Heart right ventricle (tissue), 16 donors: Measurements from ENCODE around the gene C1orf105. TPM values are rescaled to one million over a fixed set of nuclear protein-coding genes. Genes with fewer than 3 reads are reported as not detected.
A peak's percentile ranks its signal among the peaks of the same experiment; 100 is the strongest.

Experiments
- ATAC-seq, 8 donors: fragments of 200-7000 bp; cut with Tn5 transposase; one replicate each; pipeline ENCODE4 v1.9.1; 2020; ENCODE audit warnings: mild to moderate bottlenecking in 8 of 8, moderate library complexity in 8 of 8, moderate number of reproducible peaks in 1 of 8
- DNase-seq, 2 donors: peaks; one replicate each; pipeline ENCODE4 v3.0.0-alpha.2; 2020
- H3K27ac ChIP-seq, 10 donors: fragments of 200-600 bp; sonication (generic) in 2 of 10; one replicate each; pipeline versions ENCODE4 v1.5.0 to v1.8.0; 2020 to 2022; ENCODE audit warnings: mild to moderate bottlenecking in 3 of 10
- H3K27me3 ChIP-seq, 7 donors: fragments of 200-600 bp; one replicate each; pipeline ENCODE4 v1.8.0; 2021 to 2022; ENCODE audit warnings: mild to moderate bottlenecking in 2 of 7
- H3K36me3 ChIP-seq, 9 donors: fragments of 200-600 bp; sonication (generic) in 1 of 9; one replicate each; pipeline versions ENCODE4 v1.5.0 to v1.8.0; 2020 to 2022; ENCODE audit warnings: mild to moderate bottlenecking in 2 of 9
- H3K4me1 ChIP-seq, 9 donors: fragments of 200-600 bp; sonication (generic) in 1 of 9; one replicate each; pipeline versions ENCODE4 v1.5.0 to v1.8.0; 2020 to 2022; ENCODE audit warnings: mild to moderate bottlenecking in 4 of 9
- H3K4me3 ChIP-seq, 10 donors: fragments of 200-600 bp; sonication (generic) in 2 of 10; one replicate each; pipeline versions ENCODE4 v1.5.0 to v1.8.0; 2020 to 2022; ENCODE audit warnings: mild to moderate bottlenecking in 7 of 10, moderate library complexity in 2 of 10
- H3K9me3 ChIP-seq, 11 donors: fragments of 200-600 bp in 10 of 11; sonication (generic) in 2 of 11; one replicate each; pipeline versions ENCODE4 v1.5.0 to v1.8.0; 2013 to 2022; ENCODE audit warnings: mild to moderate bottlenecking in 2 of 11, control low read depth in 1 of 11, moderate library complexity in 1 of 11
- WGBS, 2 donors: extraction: QIAGEN DNeasy Blood & Tissue Kit; methylation state at CpG; one replicate each; pipeline ENCODE4 v1.1.7; 2013; ENCODE audit warnings: inconsistent platforms in 1 of 2; 5-methylcytosine and 5-hydroxymethylcytosine counted together
- intact Hi-C, 10 donors: fragments of 100-400 bp; cut with DNase I; formaldehyde crosslinking; loops; one replicate each; pipeline versions ENCODE4 v1.11.1 to v1.14.2; 2022
- polyA plus RNA-seq, 2 donors: library from polyadenylated mRNA; stranded (reverse); fragments of 200-250 nt; gene quantifications; one replicate each; pipeline ENCODE4 v1.2.3, GENCODE V29; 2013
- total RNA-seq, 10 donors: library from RNA; stranded (reverse); fragmentation: NEBNext Ultra II Directional in 3 of 10; extraction: Animal tissue kit (Norgen Biotek cat#: 25700) in 3 of 10; gene quantifications; one replicate each; pipeline versions ENCODE4 v1.2.1 to v1.2.4, GENCODE V29; 2021 to 2023
- TF ChIP-seq, protein P1 (sequence below), 9 donors: fragments of 200-600 bp; sonication (generic) in 2 of 9; IDR thresholded peaks; one replicate each; pipeline versions ENCODE4 v1.5.0 to v1.8.0; 2021 to 2022; ENCODE audit warnings: antibody characterized with exemption in 9 of 9, mild to moderate bottlenecking in 5 of 9, moderate library complexity in 1 of 9
- donor health status: Arrhythmogenic right ventricular cardiomyopathy.
- donor health status: ischemic (EF 13 %, LVEDD 7.1; RV severe dilation, severe dysfunction).
- donor health status: healthy with polysubstance abuse.
- donor health status: DM: no; HTN: yes; CAD: no.
- donor health status: DM: no; HTN: no; CAD: no.
- donor health status: ischemic (EF 25% LVEDD 6.9; RV normal size, moderate dysfunction).
- donor health status: ischemic (EF 25% LVEDD 5.7; RV mildly dilated, moderate dysfunction).
- donor health status: healthy.
- donor health status: DM: yes; HTN: yes; CAD: no.
- donor health status: Ischemic cardiomyopathy.
- donor health status: ischemic (EF 35%, LVEDD 5.7; RV mildly dilated, moderate dysfunction).
- donor health status: nonischemic (EF 11% LVEDD 7.7; RV severe dilation, severe dysfunction).
- donor health status: DM: yes; HTN: yes; CAD: no.
- donor health status: PGD.
- donor health status: ischemic (EF 29% LVEDD 5.4; RV normal size, mild dysfunction).
- donor health status: nonischemic (EF 23%, LVEDD 6.1; RV moderate dilation, normal function).

The C1orf105 gene
- total and polyA plus RNA-seq, 12 donors: 1.1 to 52.7 (median 8.6) TPM

DNA sequence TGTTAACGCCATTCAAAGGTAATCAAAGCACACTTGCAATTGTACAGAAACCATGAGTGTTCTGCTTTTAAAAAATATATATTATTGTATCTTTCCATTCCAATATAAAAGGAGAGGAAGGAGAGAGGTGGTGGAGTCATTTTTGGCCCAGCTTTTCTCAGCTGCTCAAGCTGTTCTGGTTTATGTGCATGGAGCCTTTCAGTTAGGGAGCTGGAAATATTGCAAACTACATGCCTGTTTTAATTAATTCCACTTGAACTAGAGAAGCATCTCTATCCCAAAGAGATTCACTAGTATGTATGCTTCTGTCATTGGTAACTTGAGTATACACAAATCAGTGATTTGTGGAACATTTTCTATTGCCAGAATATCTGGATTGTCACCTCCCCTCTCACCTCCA lies 28.5 kb upstream of the C1orf105 start:
- Histone ChIP-seq H3K36me3 (no peaks in the 10 kb centered on the region), H3K27me3 (no peaks in the 10 kb centered on the region), H3K27ac (peak overlapping the region in 2 of 10 donors; percentile 78 to 79), H3K9me3 (no peaks in the 10 kb centered on the region), H3K4me3 (no peak overlapping the region), H3K4me1 (peaks cover 4 to 59% (median 32%) of the 10 kb centered on the region in 9 donors)
- TF ChIP-seq, protein P1, sequence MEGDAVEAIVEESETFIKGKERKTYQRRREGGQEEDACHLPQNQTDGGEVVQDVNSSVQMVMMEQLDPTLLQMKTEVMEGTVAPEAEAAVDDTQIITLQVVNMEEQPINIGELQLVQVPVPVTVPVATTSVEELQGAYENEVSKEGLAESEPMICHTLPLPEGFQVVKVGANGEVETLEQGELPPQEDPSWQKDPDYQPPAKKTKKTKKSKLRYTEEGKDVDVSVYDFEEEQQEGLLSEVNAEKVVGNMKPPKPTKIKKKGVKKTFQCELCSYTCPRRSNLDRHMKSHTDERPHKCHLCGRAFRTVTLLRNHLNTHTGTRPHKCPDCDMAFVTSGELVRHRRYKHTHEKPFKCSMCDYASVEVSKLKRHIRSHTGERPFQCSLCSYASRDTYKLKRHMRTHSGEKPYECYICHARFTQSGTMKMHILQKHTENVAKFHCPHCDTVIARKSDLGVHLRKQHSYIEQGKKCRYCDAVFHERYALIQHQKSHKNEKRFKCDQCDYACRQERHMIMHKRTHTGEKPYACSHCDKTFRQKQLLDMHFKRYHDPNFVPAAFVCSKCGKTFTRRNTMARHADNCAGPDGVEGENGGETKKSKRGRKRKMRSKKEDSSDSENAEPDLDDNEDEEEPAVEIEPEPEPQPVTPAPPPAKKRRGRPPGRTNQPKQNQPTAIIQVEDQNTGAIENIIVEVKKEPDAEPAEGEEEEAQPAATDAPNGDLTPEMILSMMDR (IDR thresholded peaks at IDR 0.05): no peak
- 94 to 95% methylated on average over 1 of the region's 1 CpG for WGBS, 2 donors
- DNase-seq (no peak), ATAC-seq (no peak)
- intact Hi-C loops: loop anchor here in 4 of 10 donors (10.0 kb wide), 3 partner anchors 47 to 247 kb away; no protein-coding TSS in a partner anchor

DNA sequence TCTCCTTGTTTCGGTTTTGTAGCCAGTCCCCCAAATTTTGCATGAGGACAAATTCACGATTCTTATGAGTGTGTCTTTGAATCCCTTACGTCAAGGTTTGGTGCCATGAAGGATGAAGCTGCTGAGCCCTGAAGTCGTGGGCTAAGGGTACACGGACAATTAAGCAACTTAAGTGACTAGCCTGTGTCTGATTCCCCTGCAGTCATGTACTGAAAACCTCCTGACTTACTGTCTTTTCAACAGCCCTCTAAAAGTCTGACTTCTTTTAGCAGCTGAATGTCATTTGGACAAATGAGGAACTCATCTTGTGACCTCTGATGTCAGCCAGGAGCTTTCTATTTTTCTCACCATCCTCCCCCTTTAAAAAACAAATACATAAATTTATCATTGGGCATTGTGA lies 27.1 kb upstream of the C1orf105 start:
- 78 to 79% methylated on average over 5 of the region's 5 CpGs for WGBS, 2 donors
- Histone ChIP-seq H3K36me3 (no peaks in the 10 kb centered on the region), H3K27ac (peak overlapping the region in 6 of 10 donors; percentile 46 to 80 (median 64)), H3K9me3 (no peaks in the 10 kb centered on the region), H3K4me1 (peaks cover 4 to 73% (median 39%) of the 10 kb centered on the region in 9 donors), H3K27me3 (no peaks in the 10 kb centered on the region), H3K4me3 (no peak overlapping the region)
- TF ChIP-seq, protein P1 (IDR thresholded peaks at IDR 0.05): no peak
- DNase-seq (no peak), ATAC-seq (peak in 5 of 8 donors; percentile 18 to 38 (median 22))
- intact Hi-C loops: loop anchor here in 4 of 10 donors (10.0 kb wide), 3 partner anchors 49 to 249 kb away; no protein-coding TSS in a partner anchor

DNA sequence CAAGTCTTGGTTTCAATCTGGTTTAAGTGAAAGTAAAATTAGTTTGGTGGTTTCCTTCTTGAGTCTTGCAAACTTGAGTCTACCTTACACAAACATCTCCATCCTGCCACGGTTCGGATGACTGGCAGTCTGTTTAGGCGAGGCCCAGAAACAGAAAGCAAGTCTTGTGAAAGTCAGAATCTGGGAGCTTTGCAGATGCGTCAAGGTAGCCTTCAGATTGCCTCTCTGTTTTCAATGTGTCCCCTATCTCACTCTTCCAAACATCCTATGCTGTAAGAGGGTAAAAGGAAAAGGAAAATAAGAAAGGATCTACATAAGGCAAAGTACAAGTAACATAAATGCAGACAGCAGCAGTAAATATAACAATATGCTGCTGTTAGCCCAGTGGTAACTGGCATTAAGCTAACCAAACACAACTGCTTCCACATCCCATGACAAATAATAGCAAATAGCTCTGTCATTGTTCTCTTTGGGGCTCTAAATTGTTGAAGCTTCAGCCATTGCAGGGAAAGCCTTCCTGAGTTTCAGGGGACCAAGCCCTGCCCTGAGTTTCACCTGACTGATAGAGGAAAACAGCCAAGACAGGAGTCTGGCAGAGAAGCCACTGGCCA lies 26.2 kb upstream of the C1orf105 start:
- Histone ChIP-seq H3K36me3 (no peaks in the 10 kb centered on the region), H3K9me3 (no peaks in the 10 kb centered on the region), H3K4me3 (no peak overlapping the region), H3K27ac (peak overlapping the region in 7 of 10 donors; percentile 35 to 80 (median 61)), H3K27me3 (no peaks in the 10 kb centered on the region), H3K4me1 (peaks cover 4 to 82% (median 48%) of the 10 kb centered on the region in 9 donors)
- intact Hi-C loops: loop anchor here in 4 of 10 donors (10.0 kb wide), 3 partner anchors 49 to 249 kb away; no protein-coding TSS in a partner anchor
- WGBS, 2 donors: 29 to 37% methylated on average over 4 of the region's 4 CpGs
- no peak for ATAC-seq
- DNase-seq: no peak
- TF ChIP-seq, protein P1 (IDR thresholded peaks at IDR 0.05): no peak

DNA sequence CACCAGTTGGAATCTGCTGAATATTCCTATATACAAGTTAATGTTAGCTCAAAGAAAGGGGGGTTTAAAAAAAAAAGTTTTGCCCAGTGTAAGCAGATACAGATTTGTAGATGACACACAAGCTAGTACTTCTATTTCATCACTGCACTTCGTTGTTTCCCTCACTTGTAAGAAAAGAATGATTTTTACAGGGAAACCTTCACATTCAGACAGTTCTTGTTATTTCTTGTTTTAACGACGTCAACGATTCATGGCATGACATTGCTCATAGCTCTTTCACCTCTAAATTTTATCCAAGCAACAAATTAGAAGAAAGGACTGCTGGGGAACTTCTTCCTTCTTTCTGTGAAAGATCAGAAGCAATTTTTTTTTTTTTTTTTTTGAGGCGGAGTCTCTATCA lies 25.7 kb upstream of the C1orf105 start:
- Histone ChIP-seq H3K9me3 (no peaks in the 10 kb centered on the region), H3K36me3 (no peaks in the 10 kb centered on the region), H3K4me3 (no peak overlapping the region), H3K27ac (peak overlapping the region in 3 of 10 donors; percentile 67 to 80 (median 72)), H3K4me1 (peaks cover 4 to 84% (median 48%) of the 10 kb centered on the region in 9 donors), H3K27me3 (no peaks in the 10 kb centered on the region)
- intact Hi-C loops: loop anchor here in 7 of 10 donors (5.0 to 10.0 kb wide), 7 partner anchors 38 to 303 kb away; no protein-coding TSS in a partner anchor
- ATAC-seq (no peak), DNase-seq (no peak)
- 91 to 97% methylated on average over 5 of the region's 5 CpGs for WGBS, 2 donors
- TF ChIP-seq, protein P1 (IDR thresholded peaks at IDR 0.05): no peak
